ENCODE measurements around the gene LARP4B.

Gene LARP4B

GRCh38 chr10:814536-815302 is 116.8 kb downstream of the LARP4B start:
- DNase-seq (ENCODE audit: low read depth) = no peak
- Histone ChIP-seq H3K27me3 (replicated peaks; ENCODE audit: control insufficient read depth, insufficient read depth, low read length) (no peaks in the 10 kb centered on the region), H3K4me3 (ENCODE audit: low read length) (no peak overlapping the region), H3K36me3 (ENCODE audit: control insufficient read depth, insufficient read depth, low read length, severe bottlenecking) (peaks cover 95% of the 10 kb centered on the region), H3K9me3 (ENCODE audit: control insufficient read depth, low read length) (no peaks in the 10 kb centered on the region), H3K4me1 (ENCODE audit: control insufficient read depth, insufficient read depth, low read length) (peaks cover 19% of the 10 kb centered on the region), H3K9ac (ENCODE audit: low read length) (no peak overlapping the region)

GRCh38 chr10:813286-813685 is 118.2 kb downstream of the LARP4B start:
- Histone ChIP-seq H3K4me3 (ENCODE audit: low read length) (no peak overlapping the region), H3K9me3 (ENCODE audit: control insufficient read depth, low read length) (no peaks in the 10 kb centered on the region), H3K27me3 (replicated peaks; ENCODE audit: control insufficient read depth, insufficient read depth, low read length) (no peaks in the 10 kb centered on the region), H3K36me3 (ENCODE audit: control insufficient read depth, insufficient read depth, low read length, severe bottlenecking) (peaks cover 94% of the 10 kb centered on the region), H3K9ac (ENCODE audit: low read length) (no peak overlapping the region), H3K4me1 (ENCODE audit: control insufficient read depth, insufficient read depth, low read length) (peaks cover 10% of the 10 kb centered on the region)
- DNase-seq (ENCODE audit: low read depth) = no peak

GRCh38 chr10:812787-813186 is 118.7 kb downstream of the LARP4B start:
- H3K4me3 ChIP-seq (ENCODE audit: low read length) = no peak overlapping the region
- no peak for DNase-seq (ENCODE audit: low read depth)
- peaks cover 94% of the 10 kb centered on the region for H3K36me3 ChIP-seq (ENCODE audit: control insufficient read depth, insufficient read depth, low read length, severe bottlenecking)
- no peaks in the 10 kb centered on the region for H3K27me3 ChIP-seq (replicated peaks; ENCODE audit: control insufficient read depth, insufficient read depth, low read length)
- H3K9me3 ChIP-seq (ENCODE audit: control insufficient read depth, low read length) = no peaks in the 10 kb centered on the region
- H3K9ac ChIP-seq (ENCODE audit: low read length) = no peak overlapping the region
- H3K4me1 ChIP-seq (ENCODE audit: control insufficient read depth, insufficient read depth, low read length) = peaks cover 10% of the 10 kb centered on the region

DNA sequence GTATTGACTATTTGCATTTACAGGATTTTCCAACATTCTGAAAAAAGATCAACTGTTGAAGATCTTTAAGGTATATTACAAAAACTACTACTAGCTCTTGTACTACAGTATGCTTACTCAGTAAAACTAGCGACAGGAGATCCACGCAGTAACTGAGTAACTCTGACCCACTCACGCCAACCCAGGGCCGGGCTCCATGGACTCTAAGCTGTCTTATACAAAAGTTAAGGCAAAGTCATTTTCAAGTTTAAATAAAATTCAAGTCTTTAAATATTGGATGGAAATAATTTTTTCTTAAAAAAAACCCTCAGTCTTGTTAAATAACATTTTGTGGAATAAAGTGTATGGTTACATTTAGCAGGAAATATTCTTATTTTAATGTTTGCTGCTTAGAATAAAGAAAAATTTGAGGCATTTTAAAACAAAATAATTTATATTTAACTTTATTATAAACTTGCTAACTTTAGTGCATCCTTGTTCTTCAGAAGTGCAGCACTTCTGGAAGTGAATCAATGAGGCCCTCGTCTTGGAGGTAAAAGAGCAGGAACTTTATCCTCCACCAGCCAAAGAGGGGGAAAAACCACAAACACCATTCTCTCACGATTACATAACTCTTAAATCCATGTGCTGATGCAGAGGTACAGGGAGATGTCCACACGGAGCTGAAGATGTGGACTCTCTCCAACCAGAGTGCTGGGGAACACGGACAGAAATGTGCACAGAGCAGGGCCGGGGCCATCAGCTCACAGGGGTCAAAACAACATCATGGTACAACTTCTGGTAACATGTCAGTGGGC is 119.9 kb downstream of the LARP4B start:
- H3K9me3 ChIP-seq (ENCODE audit: control insufficient read depth, low read length) = no peaks in the 10 kb centered on the region
- no peaks in the 10 kb centered on the region for H3K27me3 ChIP-seq (replicated peaks; ENCODE audit: control insufficient read depth, insufficient read depth, low read length)
- no peak for DNase-seq (ENCODE audit: low read depth)
- H3K4me3 ChIP-seq (ENCODE audit: low read length) = no peak overlapping the region
- H3K9ac ChIP-seq (ENCODE audit: low read length) = no peak overlapping the region
- peaks cover 94% of the 10 kb centered on the region for H3K36me3 ChIP-seq (ENCODE audit: control insufficient read depth, insufficient read depth, low read length, severe bottlenecking)
- peaks cover 10% of the 10 kb centered on the region for H3K4me1 ChIP-seq (ENCODE audit: control insufficient read depth, insufficient read depth, low read length)

- Histone ChIP-seq H3K36me3 (ENCODE audit: control insufficient read depth, insufficient read depth, low read length, severe bottlenecking) (peaks cover 92% of the 10 kb centered on the region), H3K27me3 (replicated peaks; ENCODE audit: control insufficient read depth, insufficient read depth, low read length) (no peaks in the 10 kb centered on the region), H3K4me1 (ENCODE audit: control insufficient read depth, insufficient read depth, low read length) (peaks cover 10% of the 10 kb centered on the region), H3K4me3 (ENCODE audit: low read length) (no peak overlapping the region), H3K9me3 (ENCODE audit: control insufficient read depth, low read length) (no peaks in the 10 kb centered on the region), H3K9ac (ENCODE audit: low read length) (no peak overlapping the region)
- DNase-seq (ENCODE audit: low read depth) = peak; percentile 25
Observed at GRCh38 chr10:810351-810846, 121.1 kb downstream of the LARP4B start.

DNA sequence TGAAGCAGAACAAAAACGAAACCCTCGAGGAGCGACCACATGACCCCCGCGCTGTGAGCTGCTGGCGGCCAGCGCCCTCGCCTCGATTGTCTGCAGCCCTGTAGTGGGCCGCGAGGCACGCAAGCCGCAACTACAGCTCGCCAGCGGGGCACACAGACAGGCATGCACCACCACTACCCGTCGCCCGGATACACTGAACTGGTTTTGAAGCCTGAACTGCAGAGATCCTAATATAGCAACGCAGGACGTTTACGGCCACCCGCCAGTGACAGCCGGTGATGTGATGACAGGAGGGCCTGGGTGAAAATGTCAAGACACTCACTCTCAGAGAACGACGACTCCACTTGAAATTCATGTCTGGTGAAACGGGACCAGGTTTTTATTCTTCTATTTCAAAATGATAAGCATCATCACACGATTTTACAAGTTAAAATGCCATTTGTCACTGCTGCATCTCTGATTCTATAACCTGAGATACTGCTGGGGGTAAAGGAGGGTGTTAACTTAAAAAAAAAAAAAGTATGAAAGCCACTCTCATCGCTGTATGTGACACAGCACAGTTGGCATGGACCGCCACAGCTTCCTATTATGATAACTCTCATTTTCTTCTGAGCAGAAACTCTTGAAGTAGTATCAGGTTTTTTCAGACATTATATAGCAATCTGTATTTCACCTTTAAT is 121.7 kb downstream of the LARP4B start:
- H3K4me1 ChIP-seq (ENCODE audit: control insufficient read depth, insufficient read depth, low read length) = peaks cover 10% of the 10 kb centered on the region
- no peak overlapping the region for H3K9ac ChIP-seq (ENCODE audit: low read length)
- H3K36me3 ChIP-seq (ENCODE audit: control insufficient read depth, insufficient read depth, low read length, severe bottlenecking) = peaks cover 88% of the 10 kb centered on the region
- DNase-seq (ENCODE audit: low read depth) = no peak
- no peak overlapping the region for H3K4me3 ChIP-seq (ENCODE audit: low read length)
- no peaks in the 10 kb centered on the region for H3K27me3 ChIP-seq (replicated peaks; ENCODE audit: control insufficient read depth, insufficient read depth, low read length)
- no peaks in the 10 kb centered on the region for H3K9me3 ChIP-seq (ENCODE audit: control insufficient read depth, low read length)

DNA sequence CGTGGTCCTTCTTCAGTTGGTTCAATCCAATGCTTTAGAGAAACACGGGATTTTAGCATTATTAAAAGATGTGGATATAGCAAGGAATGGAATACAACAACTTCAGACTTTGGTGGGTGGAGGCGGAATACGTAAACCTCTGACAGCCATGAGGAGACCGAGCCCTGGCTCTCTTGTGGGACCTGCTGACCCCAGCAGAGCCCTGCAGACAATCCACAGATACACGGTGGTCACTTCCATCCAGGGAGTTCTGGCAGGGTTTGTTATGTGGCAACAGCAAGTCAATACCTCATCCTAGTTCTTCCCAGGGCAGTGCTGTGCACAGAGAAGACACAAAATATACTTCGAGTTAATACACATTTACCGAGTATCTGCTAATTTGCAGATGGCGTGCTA is 123.5 kb downstream of the LARP4B start:
- Histone ChIP-seq H3K9ac (ENCODE audit: low read length) (no peak overlapping the region), H3K4me3 (ENCODE audit: low read length) (no peak overlapping the region), H3K27me3 (replicated peaks; ENCODE audit: control insufficient read depth, insufficient read depth, low read length) (no peaks in the 10 kb centered on the region), H3K36me3 (ENCODE audit: control insufficient read depth, insufficient read depth, low read length, severe bottlenecking) (peaks cover 73% of the 10 kb centered on the region), H3K4me1 (ENCODE audit: control insufficient read depth, insufficient read depth, low read length) (peaks cover 10% of the 10 kb centered on the region), H3K9me3 (ENCODE audit: control insufficient read depth, low read length) (no peaks in the 10 kb centered on the region)
- no peak for DNase-seq (ENCODE audit: low read depth)

GRCh38 chr10:807163-807957 is 124.1 kb downstream of the LARP4B start:
- H3K27me3 ChIP-seq (replicated peaks; ENCODE audit: control insufficient read depth, insufficient read depth, low read length) = no peaks in the 10 kb centered on the region
- H3K4me1 ChIP-seq (ENCODE audit: control insufficient read depth, insufficient read depth, low read length) = peaks cover 10% of the 10 kb centered on the region
- H3K36me3 ChIP-seq (ENCODE audit: control insufficient read depth, insufficient read depth, low read length, severe bottlenecking) = peaks cover 67% of the 10 kb centered on the region
- H3K9me3 ChIP-seq (ENCODE audit: control insufficient read depth, low read length) = no peaks in the 10 kb centered on the region
- no peak overlapping the region for H3K9ac ChIP-seq (ENCODE audit: low read length)
- DNase-seq (ENCODE audit: low read depth) = no peak
- H3K4me3 ChIP-seq (ENCODE audit: low read length) = no peak overlapping the region

DNA sequence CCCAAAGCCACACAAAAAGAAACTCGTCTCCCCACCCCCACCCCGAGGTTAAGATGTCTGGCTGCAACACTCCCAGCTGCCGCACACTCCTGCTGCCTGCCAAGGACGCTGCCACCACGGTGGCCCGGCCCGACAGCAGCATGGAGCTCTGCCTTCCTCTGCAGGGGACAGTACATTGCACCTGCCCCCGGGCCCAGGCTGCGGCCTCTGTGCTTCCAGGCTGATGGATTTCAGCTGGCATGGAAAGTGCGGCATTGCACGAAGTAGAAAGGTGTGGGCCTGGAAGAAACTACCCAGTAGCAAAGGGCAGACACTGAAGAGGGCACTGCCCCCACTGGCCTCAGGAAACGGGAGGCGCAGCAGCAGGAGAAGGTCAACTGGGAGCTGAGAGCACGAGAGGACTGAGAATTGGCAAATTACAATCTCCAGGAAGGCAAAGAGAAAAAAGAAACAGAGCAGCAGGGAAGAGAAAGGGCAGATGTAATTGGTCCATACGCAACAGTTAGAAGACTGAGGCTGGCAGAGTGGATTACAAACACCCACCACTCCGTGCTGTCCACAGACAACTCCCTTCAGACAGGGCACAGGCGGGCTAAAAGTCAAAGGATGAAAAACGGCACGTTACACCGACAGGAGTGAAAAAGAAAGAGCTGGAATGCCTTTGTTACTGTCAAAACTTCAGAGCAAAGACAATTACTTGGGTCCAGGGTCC is 124.9 kb downstream of the LARP4B start:
- Histone ChIP-seq H3K9me3 (ENCODE audit: control insufficient read depth, low read length) (no peaks in the 10 kb centered on the region), H3K36me3 (ENCODE audit: control insufficient read depth, insufficient read depth, low read length, severe bottlenecking) (peaks cover 60% of the 10 kb centered on the region), H3K9ac (ENCODE audit: low read length) (no peak overlapping the region), H3K4me3 (ENCODE audit: low read length) (no peak overlapping the region), H3K27me3 (replicated peaks; ENCODE audit: control insufficient read depth, insufficient read depth, low read length) (no peaks in the 10 kb centered on the region), H3K4me1 (ENCODE audit: control insufficient read depth, insufficient read depth, low read length) (peaks cover 4% of the 10 kb centered on the region)
- no peak for DNase-seq (ENCODE audit: low read depth)

GRCh38 chr10:805620-806305 is 125.7 kb downstream of the LARP4B start:
- H3K4me1 ChIP-seq (ENCODE audit: control insufficient read depth, insufficient read depth, low read length) = no peaks in the 10 kb centered on the region
- H3K27me3 ChIP-seq (replicated peaks; ENCODE audit: control insufficient read depth, insufficient read depth, low read length) = no peaks in the 10 kb centered on the region
- H3K9ac ChIP-seq (ENCODE audit: low read length) = no peak overlapping the region
- no peaks in the 10 kb centered on the region for H3K9me3 ChIP-seq (ENCODE audit: control insufficient read depth, low read length)
- DNase-seq (ENCODE audit: low read depth) = no peak
- peaks cover 52% of the 10 kb centered on the region for H3K36me3 ChIP-seq (ENCODE audit: control insufficient read depth, insufficient read depth, low read length, severe bottlenecking)
- H3K4me3 ChIP-seq (ENCODE audit: low read length) = no peak overlapping the region

Data from adipocyte (in vitro differentiated cells).